HG02852 (cell line): ENCODE results near the gene GPR132.

Experiments
- ATAC-seq: cut with Tn5 transposase; IDR thresholded peaks from one replicate; pipeline ENCODE4 v1.9.1; 2021; ENCODE audit warnings: mild to moderate bottlenecking, moderate library complexity; ENCODE audit not compliant: unreplicated experiment

GPR132 gene

DNA sequence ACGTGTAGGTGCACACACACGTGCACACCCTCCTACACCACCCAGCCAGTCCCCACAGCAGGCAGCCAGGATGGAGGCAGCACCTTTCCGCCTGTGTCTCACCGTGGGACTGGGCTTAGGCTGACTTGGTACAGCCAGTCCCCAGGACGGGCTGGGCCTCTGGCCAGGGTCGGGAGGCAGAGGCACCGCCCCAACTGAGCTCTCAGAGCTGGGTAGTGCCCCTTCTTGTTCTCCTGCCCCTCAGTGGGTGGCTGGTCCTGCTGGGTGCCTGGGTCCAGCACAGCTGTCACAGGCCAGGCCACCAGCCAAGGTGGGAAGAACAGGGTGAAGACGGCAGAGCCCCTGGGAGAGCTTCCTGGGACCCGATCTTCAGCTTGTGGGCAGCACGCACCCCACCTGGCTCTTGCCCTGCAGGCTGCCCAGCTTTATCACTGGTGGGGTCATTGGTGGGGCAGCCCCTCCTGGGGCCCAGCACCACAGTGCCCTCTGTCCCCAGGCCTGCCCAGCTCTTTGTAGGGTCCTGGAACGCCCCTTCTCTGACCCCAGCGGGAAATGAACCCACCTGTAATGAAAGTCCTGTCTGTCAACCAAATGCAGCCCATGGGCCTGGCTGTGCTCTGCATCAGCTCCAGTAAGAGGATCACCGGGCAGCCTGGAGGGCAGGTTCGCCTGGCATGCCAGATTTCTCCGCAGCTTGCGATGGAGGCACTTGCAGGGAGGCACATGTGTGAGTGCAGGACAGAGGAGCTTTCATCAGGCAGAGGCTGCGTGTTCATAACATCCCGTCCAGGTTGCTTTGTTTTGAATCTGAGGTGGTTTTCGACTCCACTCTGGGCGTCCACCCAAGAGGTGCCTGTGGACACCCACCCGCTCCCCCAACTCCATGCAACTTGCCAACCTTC is 59.0 kb downstream of the GPR132 start:
- ATAC-seq = no peak

DNA sequence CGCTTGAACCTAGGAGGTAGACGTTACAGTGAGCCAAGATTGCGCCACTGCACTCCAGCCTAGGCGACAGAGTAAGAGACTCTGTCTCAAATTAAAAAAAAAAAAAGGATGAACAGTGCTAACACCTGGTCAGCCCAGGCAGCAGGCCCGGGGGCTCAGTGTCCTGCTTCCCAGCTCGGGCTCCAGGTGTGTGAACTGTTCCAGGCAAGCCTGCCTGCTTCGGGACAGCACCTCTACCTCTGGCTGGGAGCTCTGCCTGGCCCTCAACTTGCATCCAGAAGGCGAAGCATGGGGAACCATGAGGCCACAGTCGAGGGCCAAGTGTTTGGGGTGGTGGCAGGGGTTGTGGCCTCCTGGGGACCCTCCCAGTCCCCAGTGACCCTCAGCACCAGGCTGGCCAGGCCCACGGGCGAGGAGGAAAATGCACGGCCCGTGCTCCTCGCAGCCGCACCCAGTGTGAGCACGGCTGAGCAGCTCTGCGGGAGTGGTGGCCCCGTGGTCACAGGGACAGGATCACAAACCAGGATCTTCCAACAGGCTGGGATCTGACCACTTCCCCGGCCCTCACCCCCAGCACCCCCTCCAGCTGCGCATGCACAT is 59.8 kb downstream of the GPR132 start:
- ATAC-seq = no peak
